B cell (primary cell): Measurements from ENCODE around the gene LZTR1. TPM values are rescaled to one million over a fixed set of nuclear protein-coding genes. Genes with fewer than 3 reads are reported as not detected.

Experiments used
- ATAC-seq: fragments of 200-7000 bp; cut with Tn5 transposase; one replicate; pipeline ENCODE4 v1.10.0; 2021; ENCODE audit warnings: low read depth, mild to moderate bottlenecking, moderate number of reproducible peaks, moderate library complexity
- CTCF ChIA-PET: fragments of 350-600 bp; sonication (Branson Sonifier 250); formaldehyde crosslinking; loops from one replicate; lab custom pipeline; 2021; ENCODE audit warnings: antibody characterized with exemption, inconsistent platforms; lab: Charles Lee
- POLR2A ChIA-PET: fragments of 350-600 bp; sonication (Branson Sonifier 250); formaldehyde crosslinking; loops from one replicate; lab custom pipeline; 2021; ENCODE audit warnings: antibody characterized with exemption; lab: Charles Lee
- DNase-seq: peaks from one replicate; pipeline ENCODE4 v3.0.0; 2013
- H2AFZ ChIP-seq: 2 replicates; pipeline ENCODE4 v1.6.1; 2012; ENCODE audit warnings: mild to moderate bottlenecking, low read depth, low read length; ENCODE audit not compliant: insufficient read depth, poor library complexity, severe bottlenecking
- H3K27ac ChIP-seq, 2 donors: 1 replicate in 1 of 2; 2 replicates in 1 of 2; pipeline ENCODE4 v1.5.1; 2012 to 2013; ENCODE audit warnings: low read length in 2 of 2, mild to moderate bottlenecking in 2 of 2, moderate library complexity in 1 of 2
- H3K27me3 ChIP-seq, 4 experiments: fragments of 200-600 bp in 1 of 4; sonication (generic) in 1 of 4; replicated peaks in 1 of 4; 1 replicate in 2 of 4; 2 replicates in 2 of 4; pipeline versions ENCODE4 v1.6.1 to v1.7.0; 2013 to 2016; ENCODE audit warnings: low read length in 3 of 4, mild to moderate bottlenecking in 2 of 4, mixed read lengths in 1 of 4, moderate library complexity in 1 of 4; ENCODE audit not compliant: insufficient read depth in 4 of 4, control insufficient read depth in 3 of 4; ENCODE audit errors: control extremely low read depth in 1 of 4
- H3K36me3 ChIP-seq, 2 experiments: replicated peaks in 1 of 2; 1 replicate in 1 of 2; 2 replicates in 1 of 2; pipeline versions ENCODE4 v1.6.1 to v1.7.1; 2013; ENCODE audit warnings: low read length in 1 of 2; ENCODE audit not compliant: insufficient read depth in 2 of 2, control insufficient read depth in 1 of 2; ENCODE audit errors: control extremely low read depth in 1 of 2, extremely low read depth in 1 of 2
- H3K4me1 ChIP-seq, 2 donors: fragments of 200-600 bp in 1 of 2; sonication (generic) in 1 of 2; 1 replicate in 1 of 2; 2 replicates in 1 of 2; pipeline versions ENCODE4 v1.5.1 to v1.6.1; 2013 to 2017; ENCODE audit warnings: low read length in 2 of 2; ENCODE audit not compliant: control insufficient read depth in 2 of 2, insufficient read depth in 2 of 2
- H3K4me2 ChIP-seq: replicated peaks from 2 replicates; pipeline ENCODE3; 2012; ENCODE audit warnings: mild to moderate bottlenecking, low read depth, low read length; ENCODE audit not compliant: poor library complexity, severe bottlenecking
- H3K4me3 ChIP-seq, 5 experiments: fragments of 200-600 bp in 1 of 5; sonication (generic) in 1 of 5; 1 replicate in 3 of 5; 2 replicates in 2 of 5; pipeline versions ENCODE4 v1.5.1 to v1.7.0; 2011 to 2016; ENCODE audit warnings: low read length in 4 of 5, mild to moderate bottlenecking in 4 of 5, low read depth in 2 of 5, control low read depth in 1 of 5, moderate library complexity in 1 of 5; ENCODE audit not compliant: insufficient read depth in 1 of 5; ENCODE audit errors: control extremely low read depth in 1 of 5, extremely low read depth in 1 of 5
- H3K79me2 ChIP-seq: fragments of 200-600 bp; sonication (generic); one replicate; pipeline ENCODE4 v1.6.0; 2016; ENCODE audit warnings: low read length; ENCODE audit not compliant: control insufficient read depth, insufficient read depth
- H3K9ac ChIP-seq: fragments of 200-600 bp; sonication (generic); 2 replicates; pipeline ENCODE4 v1.6.1; 2017; ENCODE audit warnings: mild to moderate bottlenecking, low read length, moderate library complexity
- H3K9me3 ChIP-seq, 3 donors: one replicate each; pipeline versions ENCODE4 v1.6.1 to v1.7.1; 2013; ENCODE audit warnings: low read length in 2 of 3; ENCODE audit not compliant: control insufficient read depth in 2 of 3, insufficient read depth in 1 of 3; ENCODE audit errors: control extremely low read depth in 1 of 3
- H4K20me1 ChIP-seq: 2 replicates; pipeline ENCODE4 v1.6.0; 2012; ENCODE audit warnings: mild to moderate bottlenecking, low read length; ENCODE audit not compliant: insufficient read depth, control insufficient read depth, poor library complexity, severe bottlenecking
- H3K27ac Mint-ChIP-seq: one replicate; pipeline ENCODE4 v1.8.0; 2021; ENCODE audit warnings: mixed read lengths
- H3K27me3 Mint-ChIP-seq: one replicate; pipeline ENCODE4 v1.8.0; 2021; ENCODE audit warnings: mixed read lengths
- H3K4me1 Mint-ChIP-seq: one replicate; pipeline ENCODE4 v1.8.0; 2021; ENCODE audit warnings: mixed read lengths
- H3K4me3 Mint-ChIP-seq: one replicate; pipeline ENCODE4 v1.8.0; 2021; ENCODE audit warnings: mixed read lengths
- H3K9me3 Mint-ChIP-seq: one replicate; pipeline ENCODE4 v1.8.0; 2022; ENCODE audit warnings: mixed read lengths; ENCODE audit not compliant: insufficient read depth
- CTCF ChIP-seq: fragments of 200-600 bp; IDR thresholded peaks from one replicate; pipeline ENCODE4 v1.8.0; 2022; ENCODE audit warnings: antibody characterized with exemption, mild to moderate bottlenecking
- EZH2 ChIP-seq: IDR thresholded peaks from 2 replicates; pipeline ENCODE4 v1.6.1; 2012; ENCODE audit warnings: borderline replicate concordance, low read depth, mild to moderate bottlenecking, moderate library complexity, low read length; ENCODE audit not compliant: insufficient read depth, poor library complexity, severe bottlenecking
- WGBS: methylation state at CpG from one replicate; pipeline ENCODE4 v1.1.5; 2013; ENCODE audit warnings: missing lambda C conversion rate; ENCODE audit not compliant: insufficient coverage; 5-methylcytosine and 5-hydroxymethylcytosine counted together
- intact Hi-C: fragments of 100-400 bp; cut with micrococcal nuclease; formaldehyde crosslinking; loops from one replicate; pipeline ENCODE4 v1.10.0; 2022
- polyA plus RNA-seq: library from polyadenylated mRNA; depleted of rRNA; stranded (reverse); fragments of >200 nt; gene quantifications from 2 replicates; pipeline ENCODE4 v1.2.3, GENCODE V29; 2012
- total RNA-seq, 2 donors: library from RNA; stranded (reverse); fragments of 120-200 nt in 1 of 2; gene quantifications; 1 replicate in 1 of 2; 2 replicates in 1 of 2; pipeline versions ENCODE4 v1.2.3 to v1.2.4, GENCODE V29; 2013 to 2022

The LZTR1 gene
- total and polyA plus RNA-seq, 2 donors (not counting 1 experiment from before 2014, with no cell fraction given) = 75.7 to 94.8 TPM

- CTCF ChIA-PET = no interaction called here
- Mint-ChIP-seq H3K9me3 (no peaks in the 10 kb centered on the region), H3K4me1 (no peaks in the 10 kb centered on the region), H3K27me3 (no peaks in the 10 kb centered on the region), H3K27ac (no peak overlapping the region), H3K4me3 (no peak overlapping the region)
- Histone ChIP-seq H3K9me3 (no peaks in the 10 kb centered on the region), H4K20me1 (no peaks in the 10 kb centered on the region), H3K27me3 (no peaks in the 10 kb centered on the region), H3K27ac (no peak overlapping the region), H2AFZ (no peak overlapping the region), H3K79me2 (no peaks in the 10 kb centered on the region), H3K36me3 (peaks cover 0 to 22% of the 10 kb centered on the region in 2 experiments), H3K4me1 (no peaks in the 10 kb centered on the region), H3K9ac (no peak overlapping the region), H3K4me2 (no peak overlapping the region), H3K4me3 (no peak overlapping the region)
- intact Hi-C loops = no loop called here
- TF ChIP-seq EZH2 = no peak
- TF ChIP-seq CTCF = no peak
- 91% methylated on average over 20 of the region's 21 CpGs for WGBS
- POLR2A ChIA-PET = no interaction called here
- no peak for ATAC-seq
- DNase-seq = no peak
Measured at GRCh38 chr22:20992456-20993303, 10.6 kb downstream of the LZTR1 start.
